HUES48 (cell line): ENCODE data around the gene TMEM256.

Source experiments
- H3K27ac ChIP-seq: one replicate; pipeline ENCODE4 v1.7.0; 2013; ENCODE audit warnings: low read depth, low read length, inconsistent platforms
- H3K27me3 ChIP-seq: 2 replicates; pipeline ENCODE4 v1.6.1; 2013; ENCODE audit warnings: mild to moderate bottlenecking, low read length; ENCODE audit not compliant: control insufficient read depth, insufficient read depth
- H3K36me3 ChIP-seq: 2 replicates; pipeline ENCODE4 v1.6.1; 2013; ENCODE audit warnings: low read length; ENCODE audit not compliant: control insufficient read depth, insufficient read depth
- H3K4me1 ChIP-seq: 2 replicates; pipeline ENCODE4 v1.6.1; 2013; ENCODE audit warnings: mild to moderate bottlenecking, low read length; ENCODE audit not compliant: control insufficient read depth, insufficient read depth
- H3K4me3 ChIP-seq: 2 replicates; pipeline ENCODE4 v1.5.1; 2013; ENCODE audit warnings: mild to moderate bottlenecking, low read depth, low read length
- H3K9ac ChIP-seq: 2 replicates; pipeline ENCODE4 v1.6.1; 2013; ENCODE audit warnings: mild to moderate bottlenecking, low read depth, low read length, moderate library complexity
- H3K9me3 ChIP-seq: 2 replicates; pipeline ENCODE4 v1.6.1; 2013; ENCODE audit warnings: low read length; ENCODE audit not compliant: control insufficient read depth, insufficient read depth

Gene TMEM256

DNA sequence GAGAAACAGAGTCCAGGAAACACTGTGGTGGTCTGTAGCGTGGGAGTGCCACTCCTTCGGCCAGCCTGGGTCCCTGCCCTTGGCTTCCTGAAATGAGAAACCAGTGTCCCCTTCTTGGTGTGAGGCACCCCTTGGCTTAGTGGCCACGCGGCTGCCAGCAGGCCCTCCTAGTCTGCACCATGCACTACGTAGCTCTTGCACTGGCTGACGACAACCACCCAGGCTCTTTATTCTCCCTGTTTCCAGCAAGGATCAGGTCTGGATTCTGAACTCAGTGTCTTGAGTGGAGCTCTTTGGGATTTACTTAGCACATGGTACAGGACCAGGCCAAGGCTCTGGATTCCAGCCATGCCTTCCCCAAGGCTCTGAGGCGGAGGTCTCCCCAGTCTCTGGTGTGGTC lies 23.7 kb upstream of the TMEM256 start:
- no peak overlapping the region for H3K9ac ChIP-seq
- H3K36me3 ChIP-seq: no peaks in the 10 kb centered on the region
- H3K27ac ChIP-seq: no peak overlapping the region
- no peak overlapping the region for H3K4me3 ChIP-seq
- no peaks in the 10 kb centered on the region for H3K4me1 ChIP-seq
- H3K27me3 ChIP-seq: no peaks in the 10 kb centered on the region
- no peaks in the 10 kb centered on the region for H3K9me3 ChIP-seq

- Histone ChIP-seq H3K9me3 (no peaks in the 10 kb centered on the region), H3K27ac (no peak overlapping the region), H3K27me3 (no peaks in the 10 kb centered on the region), H3K4me3 (no peak overlapping the region), H3K36me3 (no peaks in the 10 kb centered on the region), H3K9ac (no peak overlapping the region), H3K4me1 (no peaks in the 10 kb centered on the region)
These were observed 23.1 kb upstream of the TMEM256 start for GRCh38 chr17:7426896-7427489.

- Histone ChIP-seq H3K9ac (no peak overlapping the region), H3K27me3 (no peaks in the 10 kb centered on the region), H3K4me1 (no peaks in the 10 kb centered on the region), H3K36me3 (no peaks in the 10 kb centered on the region), H3K27ac (no peak overlapping the region), H3K9me3 (no peaks in the 10 kb centered on the region), H3K4me3 (no peak overlapping the region)
These were observed 22.4 kb upstream of the TMEM256 start for GRCh38 chr17:7426203-7426863.

- Histone ChIP-seq H3K9me3 (no peaks in the 10 kb centered on the region), H3K27me3 (no peaks in the 10 kb centered on the region), H3K4me1 (no peaks in the 10 kb centered on the region), H3K9ac (no peak overlapping the region), H3K4me3 (no peak overlapping the region), H3K27ac (no peak overlapping the region), H3K36me3 (no peaks in the 10 kb centered on the region)
These were observed 21.9 kb upstream of the TMEM256 start for GRCh38 chr17:7425756-7426155.

GRCh38 chr17:7425316-7425715 lies 21.4 kb upstream of the TMEM256 start, which contains the start of gene SPEM2:
TSS of gene SPEM2 (plus strand) at chr17:7425616. CDS start at chr17:7425689, 73 bp downstream.
- H3K9ac ChIP-seq: no peak within 1 kb of the TSS
- no peak within 1 kb of the TSS for H3K27ac ChIP-seq
- H3K27me3 ChIP-seq: no peaks in the 10 kb centered on the region
- no peaks in the 10 kb centered on the region for H3K9me3 ChIP-seq
- H3K4me1 ChIP-seq: no peaks in the 10 kb centered on the region
- H3K36me3 ChIP-seq: no peaks in the 10 kb centered on the region
- no peak within 1 kb of the TSS for H3K4me3 ChIP-seq

DNA sequence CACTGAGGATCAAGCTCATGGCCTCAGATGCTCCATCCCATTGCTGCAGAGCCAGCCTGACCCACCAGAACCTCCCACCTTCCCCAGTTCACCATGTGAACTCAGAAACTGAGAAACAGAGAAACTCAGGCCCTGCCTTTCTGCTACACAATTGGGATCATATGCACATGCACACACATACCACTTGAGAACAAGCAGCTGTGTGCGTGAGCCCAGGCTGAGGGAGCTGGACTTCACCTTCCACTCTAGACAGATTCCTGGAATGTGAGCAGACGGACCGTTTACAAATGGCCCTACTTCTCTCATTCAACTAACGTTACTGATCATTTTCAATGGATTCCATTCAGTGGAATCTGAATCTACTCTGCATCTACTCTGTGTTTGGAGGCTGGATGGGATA lies 19.8 kb upstream of the TMEM256 start:
- Histone ChIP-seq H3K4me3 (no peak overlapping the region), H3K27me3 (no peaks in the 10 kb centered on the region), H3K9ac (no peak overlapping the region), H3K27ac (no peak overlapping the region), H3K36me3 (no peaks in the 10 kb centered on the region), H3K4me1 (no peaks in the 10 kb centered on the region), H3K9me3 (no peaks in the 10 kb centered on the region)

GRCh38 chr17:7421186-7421585 lies 17.3 kb upstream of the TMEM256 start:
- Histone ChIP-seq H3K9me3 (no peaks in the 10 kb centered on the region), H3K27me3 (no peaks in the 10 kb centered on the region), H3K4me1 (no peaks in the 10 kb centered on the region), H3K9ac (no peak overlapping the region), H3K27ac (no peak overlapping the region), H3K4me3 (no peak overlapping the region), H3K36me3 (peaks cover 14% of the 10 kb centered on the region; the same call in 1 of the 2 replicates)

DNA sequence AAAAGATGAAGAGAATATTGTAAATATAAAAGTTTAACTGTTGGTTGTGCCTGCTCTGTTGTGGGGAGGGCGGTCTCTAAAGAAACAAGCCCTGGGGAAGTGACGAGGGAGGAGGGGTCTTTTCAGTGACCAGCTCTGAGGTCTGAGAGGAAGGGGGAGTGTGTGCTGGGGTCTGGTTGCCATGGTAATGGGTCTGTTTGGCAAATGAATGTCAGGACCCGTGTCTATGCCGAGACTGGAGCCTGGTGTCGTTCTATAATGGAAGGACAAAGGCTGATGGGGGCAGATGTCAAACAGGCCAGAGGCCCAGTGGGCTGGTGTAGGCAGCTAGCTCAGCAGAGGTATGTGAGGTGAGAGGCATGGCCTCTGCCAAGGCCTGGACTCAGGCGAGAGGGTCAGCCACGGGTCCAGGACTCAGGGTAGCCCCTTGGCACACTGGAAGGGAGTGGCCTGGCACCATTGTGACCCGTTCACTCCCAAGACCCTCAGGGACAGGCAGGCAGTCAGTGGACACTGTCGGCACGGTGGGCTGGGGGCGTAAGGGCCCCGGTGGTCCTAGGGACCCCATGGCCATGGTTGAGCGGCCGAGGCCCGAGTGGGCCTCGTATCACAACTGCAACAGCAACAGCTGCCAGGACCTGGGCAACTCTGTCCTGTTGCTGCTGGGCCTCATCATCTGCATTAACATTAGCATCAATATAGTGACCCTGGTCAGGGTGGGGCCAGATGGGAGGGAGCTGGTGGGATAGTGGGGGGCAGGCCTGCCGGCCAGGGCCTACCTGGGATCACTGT lies 16.1 kb upstream of the TMEM256 start, which contains the start of gene SPEM1:
TSS of gene SPEM1 (plus strand) at position 506 of the 792 bp plus-strand sequence. CDS start at position 567, 61 bp downstream.
- Histone ChIP-seq H3K4me3 (no peak within 1 kb of the TSS), H3K9ac (no peak within 1 kb of the TSS), H3K27ac (no peak within 1 kb of the TSS), H3K27me3 (no peaks in the 10 kb centered on the region), H3K36me3 (peaks cover 26% of the 10 kb centered on the region), H3K9me3 (no peaks in the 10 kb centered on the region), H3K4me1 (no peaks in the 10 kb centered on the region)

DNA sequence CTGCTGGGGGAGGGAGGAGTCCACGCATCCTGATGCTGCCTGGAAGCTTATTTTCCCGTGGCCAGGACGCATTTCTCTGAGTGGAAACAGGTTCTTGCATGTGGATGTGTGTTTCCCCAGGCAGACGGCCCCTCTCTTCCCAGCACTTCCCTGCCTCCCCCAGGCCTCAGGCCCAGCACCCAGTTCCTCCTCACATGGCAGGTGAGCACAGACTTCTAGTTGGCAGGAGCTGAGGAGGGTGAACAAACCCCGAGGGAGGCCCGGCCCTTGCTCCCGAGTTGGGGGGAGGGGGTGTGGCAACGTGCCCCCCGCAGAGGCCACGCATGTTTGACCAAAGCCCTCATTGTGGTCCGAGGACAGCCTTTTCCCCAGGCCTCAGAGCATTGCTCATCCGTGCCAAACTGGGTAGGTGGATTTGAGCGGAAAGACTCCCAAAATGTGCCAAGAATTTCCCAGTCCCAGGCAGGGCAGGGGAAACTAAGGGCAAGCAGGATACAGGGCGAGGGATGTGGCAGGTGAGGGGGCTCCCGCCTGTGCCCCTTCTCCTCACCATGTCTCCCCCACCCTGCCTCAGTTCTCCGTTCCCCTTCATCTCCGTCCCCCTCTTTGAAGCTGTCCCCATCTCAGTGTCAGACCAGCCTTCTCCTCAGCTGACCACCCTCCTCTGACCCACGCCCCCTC lies 14.7 kb upstream of the TMEM256 start:
- Histone ChIP-seq H3K36me3 (peaks cover 33% of the 10 kb centered on the region), H3K4me1 (no peaks in the 10 kb centered on the region), H3K9me3 (no peaks in the 10 kb centered on the region), H3K27me3 (no peaks in the 10 kb centered on the region), H3K4me3 (no peak overlapping the region), H3K27ac (no peak overlapping the region), H3K9ac (no peak overlapping the region)

DNA sequence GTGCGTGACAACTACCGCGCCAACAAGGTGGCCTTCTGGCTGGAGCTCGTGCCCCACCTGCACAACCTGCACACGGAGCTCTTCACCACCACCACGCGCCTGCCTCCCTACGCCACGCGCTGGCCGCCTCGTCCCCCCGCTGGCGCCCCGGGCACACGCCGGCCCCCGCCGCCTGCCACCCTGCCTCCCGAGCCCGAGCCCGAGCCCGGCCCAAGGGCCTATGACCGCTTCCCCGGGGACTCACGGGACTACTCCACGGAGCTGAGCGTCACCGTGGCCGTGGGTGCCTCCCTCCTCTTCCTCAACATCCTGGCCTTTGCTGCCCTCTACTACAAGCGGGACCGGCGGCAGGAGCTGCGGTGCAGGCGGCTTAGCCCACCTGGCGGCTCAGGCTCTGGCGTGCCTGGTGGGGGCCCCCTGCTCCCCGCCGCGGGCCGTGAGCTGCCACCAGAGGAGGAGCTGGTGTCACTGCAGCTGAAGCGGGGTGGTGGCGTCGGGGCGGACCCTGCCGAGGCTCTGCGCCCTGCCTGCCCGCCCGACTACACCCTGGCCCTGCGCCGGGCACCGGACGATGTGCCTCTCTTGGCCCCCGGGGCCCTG lies 13.3 kb upstream of the TMEM256 start:
- Histone ChIP-seq H3K4me3 (no peak overlapping the region), H3K27ac (no peak overlapping the region), H3K36me3 (peaks cover 33% of the 10 kb centered on the region), H3K27me3 (no peaks in the 10 kb centered on the region), H3K9me3 (no peaks in the 10 kb centered on the region), H3K9ac (no peak overlapping the region), H3K4me1 (no peaks in the 10 kb centered on the region)
